Astrocyte of the cerebellum (primary cell): ENCODE data around the gene RYR2.

ENCODE experiments used
- DNase-seq: peaks from one replicate; pipeline ENCODE4 v3.0.0-alpha.2; 2011; ENCODE audit warnings: low read depth
- H3K4me3 ChIP-seq: 2 replicates; pipeline ENCODE4 v1.5.1; 2011; ENCODE audit warnings: mild to moderate bottlenecking, low read depth, low read length, moderate library complexity
- in situ Hi-C: cut with HindIII; loops from 2 replicates; pipeline ENCODE4 v1.10.0; 2017; ENCODE audit warnings: low sequenced_read_pairs
- TF ChIP-seq, protein P1 (sequence below): IDR thresholded peaks from 2 replicates; pipeline ENCODE4 v1.5.1; 2012; ENCODE audit warnings: low read length, low read depth, moderate library complexity, mild to moderate bottlenecking; ENCODE audit errors: missing control alignments

Gene RYR2

DNA sequence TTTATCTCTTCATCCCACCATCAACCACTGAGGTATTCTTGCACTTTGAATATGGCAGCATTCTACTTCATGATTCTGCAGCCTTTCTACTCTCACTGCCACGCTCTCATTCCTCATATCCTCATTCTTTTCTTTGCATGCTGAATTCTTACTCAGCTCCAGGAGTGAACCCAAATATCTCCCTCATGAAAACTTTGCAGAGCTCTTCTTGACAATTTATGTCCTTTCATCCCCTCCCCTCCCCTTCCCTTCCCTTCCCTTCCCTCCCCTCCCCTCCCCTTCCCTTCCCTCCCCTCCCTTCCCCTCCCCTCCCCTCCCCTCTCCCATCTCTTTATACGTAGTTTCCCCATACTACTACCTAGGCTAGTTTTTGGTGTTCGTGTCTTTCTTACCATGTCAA lies 363.9 kb downstream of the RYR2 start:
- in situ Hi-C loops: no loop called here
- DNase-seq: no peak
- H3K4me3 ChIP-seq: no peak overlapping the region
- TF ChIP-seq, protein P1, sequence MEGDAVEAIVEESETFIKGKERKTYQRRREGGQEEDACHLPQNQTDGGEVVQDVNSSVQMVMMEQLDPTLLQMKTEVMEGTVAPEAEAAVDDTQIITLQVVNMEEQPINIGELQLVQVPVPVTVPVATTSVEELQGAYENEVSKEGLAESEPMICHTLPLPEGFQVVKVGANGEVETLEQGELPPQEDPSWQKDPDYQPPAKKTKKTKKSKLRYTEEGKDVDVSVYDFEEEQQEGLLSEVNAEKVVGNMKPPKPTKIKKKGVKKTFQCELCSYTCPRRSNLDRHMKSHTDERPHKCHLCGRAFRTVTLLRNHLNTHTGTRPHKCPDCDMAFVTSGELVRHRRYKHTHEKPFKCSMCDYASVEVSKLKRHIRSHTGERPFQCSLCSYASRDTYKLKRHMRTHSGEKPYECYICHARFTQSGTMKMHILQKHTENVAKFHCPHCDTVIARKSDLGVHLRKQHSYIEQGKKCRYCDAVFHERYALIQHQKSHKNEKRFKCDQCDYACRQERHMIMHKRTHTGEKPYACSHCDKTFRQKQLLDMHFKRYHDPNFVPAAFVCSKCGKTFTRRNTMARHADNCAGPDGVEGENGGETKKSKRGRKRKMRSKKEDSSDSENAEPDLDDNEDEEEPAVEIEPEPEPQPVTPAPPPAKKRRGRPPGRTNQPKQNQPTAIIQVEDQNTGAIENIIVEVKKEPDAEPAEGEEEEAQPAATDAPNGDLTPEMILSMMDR: no peak

DNA sequence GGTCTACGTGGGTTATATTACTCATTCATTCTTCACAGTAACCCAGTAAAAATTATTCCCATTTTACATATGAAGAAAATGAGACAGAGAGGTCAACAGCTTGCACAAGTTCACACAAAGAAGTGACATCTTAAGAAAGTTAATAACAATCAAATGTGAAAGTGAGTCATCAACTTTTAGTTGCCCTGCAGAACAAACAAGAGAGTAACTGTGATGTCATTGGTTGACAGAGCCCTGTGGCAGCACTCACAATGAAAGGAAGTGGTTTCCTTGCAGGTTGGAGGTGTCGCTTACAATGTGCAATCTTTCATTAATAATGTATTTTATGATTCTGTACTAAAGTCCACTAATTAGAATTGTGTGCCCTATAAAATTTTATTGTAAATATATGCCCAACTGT lies 369.6 kb downstream of the RYR2 start:
- in situ Hi-C loops: no loop called here
- H3K4me3 ChIP-seq: no peak overlapping the region
- no peak for DNase-seq
- TF ChIP-seq, protein P1: no peak

DNA sequence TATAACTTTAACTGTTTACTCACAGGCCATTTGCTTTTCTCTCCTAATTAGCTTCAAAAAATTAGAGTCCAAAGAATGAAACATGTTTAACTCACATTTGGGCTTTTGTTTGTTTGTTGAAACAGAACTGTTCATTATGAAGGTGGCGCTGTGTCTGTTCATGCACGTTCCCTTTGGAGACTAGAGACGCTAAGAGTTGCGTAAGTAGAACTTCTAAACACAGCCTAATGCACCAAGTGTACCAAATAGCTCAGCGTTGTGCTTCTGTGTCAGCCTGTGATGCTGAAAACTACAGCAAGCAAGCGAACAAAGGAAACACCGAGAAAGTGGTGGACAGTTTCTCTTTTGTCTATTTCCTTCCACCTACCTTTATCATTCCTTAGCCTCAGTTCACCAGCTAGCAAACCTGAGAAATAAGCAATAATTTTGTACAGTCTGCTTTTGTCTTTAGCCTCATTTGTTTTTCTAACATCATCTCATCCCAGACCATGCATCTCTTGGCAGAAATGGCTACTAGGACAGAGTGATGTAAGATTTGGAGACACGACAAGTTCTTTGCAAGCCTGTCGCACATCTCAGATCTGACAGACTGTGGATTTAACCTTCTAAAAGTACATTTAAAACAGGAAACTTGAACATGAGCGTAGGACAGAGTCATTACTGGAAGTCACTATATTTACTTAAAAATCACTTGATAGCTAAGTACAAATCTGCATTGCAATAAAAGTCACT lies 375.1 kb downstream of the RYR2 start:
- TF ChIP-seq, protein P1: no peak
- in situ Hi-C loops: no loop called here

DNA sequence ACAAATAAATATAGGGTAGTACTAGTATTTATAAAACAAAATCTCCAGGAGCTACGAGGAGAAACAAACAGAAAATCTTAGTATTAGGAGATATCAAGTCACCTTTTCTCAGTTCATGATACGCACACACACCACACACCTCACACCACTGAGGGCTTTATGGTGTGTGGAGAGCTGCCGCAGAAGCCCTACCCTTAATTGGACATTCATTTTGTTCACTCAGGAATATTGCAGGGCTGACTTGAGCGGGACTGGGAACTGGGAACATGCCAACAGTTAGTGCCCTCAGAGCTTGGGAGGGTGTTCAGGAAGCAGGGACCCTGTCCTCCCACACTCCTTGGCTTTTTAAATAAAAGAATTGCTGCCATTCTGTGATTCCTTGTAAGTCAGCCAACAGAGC lies 386.8 kb downstream of the RYR2 start:
- in situ Hi-C loops: no loop called here
- no peak for DNase-seq
- H3K4me3 ChIP-seq: no peak overlapping the region
- TF ChIP-seq, protein P1: no peak

More for the DNA sequence above, 375.1 kb downstream of the RYR2 start:
- H3K4me3 ChIP-seq: no peak overlapping the region
- DNase-seq: no peak

DNA sequence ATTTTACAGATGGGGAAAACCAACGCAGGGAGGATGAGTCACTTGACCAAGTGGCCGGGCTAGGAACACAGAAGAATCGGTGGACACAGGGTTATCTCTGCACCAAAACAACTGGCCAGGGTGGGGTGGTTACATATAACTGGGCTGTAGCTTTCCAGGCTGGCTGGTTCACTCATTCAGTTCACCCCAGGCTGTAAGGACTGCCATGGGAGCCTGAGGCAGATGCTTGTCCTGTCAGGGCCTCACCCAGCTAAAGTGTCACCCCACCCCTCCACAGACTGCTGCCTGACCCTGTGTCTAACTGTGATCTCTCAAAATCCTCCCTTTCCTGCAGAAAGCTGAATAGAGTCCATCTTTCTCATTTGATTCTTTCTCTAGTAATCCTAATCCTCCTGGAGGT lies 387.3 kb downstream of the RYR2 start:
- DNase-seq: no peak
- in situ Hi-C loops: no loop called here
- no peak overlapping the region for H3K4me3 ChIP-seq
- TF ChIP-seq, protein P1: no peak

DNA sequence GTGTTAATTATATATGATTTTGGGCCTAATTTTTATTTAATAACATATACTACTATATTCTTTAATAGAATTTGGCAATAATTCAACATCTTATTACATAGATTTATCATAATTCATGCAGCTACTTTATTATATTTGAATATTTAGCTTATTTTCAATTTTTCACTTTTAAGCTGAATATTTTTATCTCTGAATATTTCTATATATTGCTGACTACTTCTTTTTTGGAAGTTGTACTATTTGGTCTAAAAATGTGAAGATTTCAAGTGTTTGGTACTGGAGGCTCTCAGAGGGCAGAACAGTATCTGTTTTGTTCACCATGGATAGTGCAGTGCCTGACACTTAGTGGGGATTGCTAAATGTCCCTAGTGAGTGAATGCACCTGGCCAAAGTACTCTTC lies 389.5 kb downstream of the RYR2 start:
- no peak overlapping the region for H3K4me3 ChIP-seq
- in situ Hi-C loops: no loop called here
- no peak for DNase-seq
- TF ChIP-seq, protein P1: no peak
